H54 (cell line): Measurements from ENCODE around the gene CHCHD10.

Experiments
- DNase-seq: peaks from one replicate; pipeline ENCODE4 v3.0.0; 2011; ENCODE audit warnings: low spot score, mixed read lengths; ENCODE audit not compliant: insufficient read length
- FAIRE-seq: peaks from 3 replicates; lab custom pipeline; 2011; peaks lifted over from hg19 to GRCh38; lab: Jason Lieb, UNC
- POLR2A ChIP-seq: IDR thresholded peaks from 2 replicates; pipeline ENCODE4 v1.6.1; 2011; ENCODE audit warnings: low read depth, mild to moderate bottlenecking, low read length

CHCHD10 gene

GRCh38 chr22:23754980-23755636 is 12.7 kb downstream of the CHCHD10 start:
- no peak for TF ChIP-seq POLR2A
- DNase-seq, result no peak
- no peak for FAIRE-seq

GRCh38 chr22:23754220-23754919 is 13.4 kb downstream of the CHCHD10 start, which contains the start of gene VPREB3:
VPREB3 (minus strand) TSS chr22:23754425; CDS start chr22:23754363, 62 bp downstream.
- no peak for FAIRE-seq
- no peak for DNase-seq
- TF ChIP-seq POLR2A, result no peak

- no peak for TF ChIP-seq POLR2A
- no peak for DNase-seq
- no peak for FAIRE-seq
These were observed 14.4 kb downstream of the CHCHD10 start for GRCh38 chr22:23753385-23753784.

- DNase-seq, result no peak
- FAIRE-seq, result no peak
- no peak for TF ChIP-seq POLR2A
These were observed 15.0 kb downstream of the CHCHD10 start for GRCh38 chr22:23752750-23753149.

- no peak for FAIRE-seq
- no peak for DNase-seq
- no peak for TF ChIP-seq POLR2A
These were observed 15.6 kb downstream of the CHCHD10 start for GRCh38 chr22:23752090-23752691.

GRCh38 chr22:23751441-23751996 is 16.3 kb downstream of the CHCHD10 start:
- FAIRE-seq (no peak), DNase-seq (no peak)
- TF ChIP-seq POLR2A, result no peak

- peak; percentile 57 for TF ChIP-seq POLR2A
- no peak for FAIRE-seq
- DNase-seq, result peak; percentile 81
These were observed 16.9 kb downstream of the CHCHD10 start, which contains the start of gene ZNF70 for GRCh38 chr22:23750714-23751440. ZNF70 (minus strand) TSS chr22:23751112; CDS start chr22:23745140, 5,972 bp downstream.

- DNase-seq (no peak), FAIRE-seq (no peak)
- no peak for TF ChIP-seq POLR2A
These were observed 17.4 kb downstream of the CHCHD10 start for GRCh38 chr22:23750367-23750713.

GRCh38 chr22:23749841-23750301 is 17.9 kb downstream of the CHCHD10 start:
- TF ChIP-seq POLR2A, result no peak
- no peak for FAIRE-seq
- no peak for DNase-seq

GRCh38 chr22:23745791-23746190 is 22.0 kb downstream of the CHCHD10 start:
- no peak for TF ChIP-seq POLR2A
- no peak for DNase-seq
- FAIRE-seq, result no peak

GRCh38 chr22:23744485-23744884 is 23.3 kb downstream of the CHCHD10 start:
- no peak for FAIRE-seq
- no peak for TF ChIP-seq POLR2A
- no peak for DNase-seq

GRCh38 chr22:23744001-23744400 is 23.8 kb downstream of the CHCHD10 start:
- DNase-seq (no peak), FAIRE-seq (no peak)
- no peak for TF ChIP-seq POLR2A

- no peak for FAIRE-seq
- DNase-seq, result no peak
- TF ChIP-seq POLR2A, result no peak
These were observed 24.5 kb downstream of the CHCHD10 start for GRCh38 chr22:23743303-23743705.
